ENCODE data around the gene FDX2.
A peak's percentile ranks its signal among the peaks of the same experiment; 100 is the strongest.
"Not testable (repeated sequence)": the region's sequence is repeated elsewhere in the genome, so short reads cannot be mapped to it uniquely, and the experiment has no call there.

The FDX2 gene

DNA sequence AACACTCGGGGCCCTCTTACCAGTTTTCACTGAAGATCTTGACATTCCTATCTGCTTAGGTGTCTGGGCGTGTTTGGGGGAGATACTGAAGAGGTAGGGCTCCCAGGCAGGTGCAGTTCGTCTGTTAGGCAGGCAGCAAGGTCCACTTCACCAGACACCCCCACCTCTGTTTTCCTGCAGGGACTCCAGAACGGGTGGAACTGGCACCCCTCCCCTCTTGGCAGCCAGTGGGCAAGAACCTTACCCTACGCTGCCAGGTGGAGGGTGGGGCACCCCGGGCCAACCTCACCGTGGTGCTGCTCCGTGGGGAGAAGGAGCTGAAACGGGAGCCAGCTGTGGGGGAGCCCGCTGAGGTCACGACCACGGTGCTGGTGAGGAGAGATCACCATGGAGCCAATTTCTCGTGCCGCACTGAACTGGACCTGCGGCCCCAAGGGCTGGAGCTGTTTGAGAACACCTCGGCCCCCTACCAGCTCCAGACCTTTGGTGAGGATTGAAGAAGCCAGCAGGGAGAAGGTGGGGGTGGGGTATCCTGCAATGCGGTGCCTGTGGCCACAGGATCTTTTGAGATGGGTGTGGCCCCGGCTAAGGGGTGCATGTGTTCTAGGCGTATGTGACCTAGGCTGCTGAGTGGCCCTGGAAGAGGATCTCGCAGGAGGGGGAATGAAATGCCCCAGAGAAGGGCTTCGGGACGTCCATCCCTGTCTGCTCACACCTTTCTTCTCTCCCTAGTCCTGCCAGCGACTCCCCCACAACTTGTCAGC, 32.3 kb downstream of the FDX2 start:
- no peak for FAIRE-seq

DNA sequence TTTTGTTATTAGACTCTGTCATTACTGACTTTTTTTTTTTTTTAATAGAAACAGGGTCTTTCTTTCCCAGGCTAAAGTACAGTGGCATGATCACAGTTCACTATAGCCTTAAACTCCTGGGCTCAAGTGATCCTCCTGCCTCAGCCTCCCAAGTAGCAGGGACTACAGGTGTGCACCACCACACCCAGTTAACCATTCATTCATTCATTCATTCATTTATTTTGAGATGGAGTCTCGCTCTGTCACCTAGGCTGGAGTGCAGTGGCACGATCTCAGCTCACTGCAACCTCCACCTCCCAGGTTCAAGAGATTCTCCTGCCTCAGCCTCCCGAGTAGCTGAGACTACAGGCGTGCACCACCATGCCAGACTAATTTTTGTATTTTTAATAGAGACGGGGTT, 33.8 kb downstream of the FDX2 start:
- not testable (repeated sequence) for FAIRE-seq

- FAIRE-seq: no peak
Observed at GRCh38 chr19:10279737-10280442, 35.9 kb downstream of the FDX2 start.

DNA sequence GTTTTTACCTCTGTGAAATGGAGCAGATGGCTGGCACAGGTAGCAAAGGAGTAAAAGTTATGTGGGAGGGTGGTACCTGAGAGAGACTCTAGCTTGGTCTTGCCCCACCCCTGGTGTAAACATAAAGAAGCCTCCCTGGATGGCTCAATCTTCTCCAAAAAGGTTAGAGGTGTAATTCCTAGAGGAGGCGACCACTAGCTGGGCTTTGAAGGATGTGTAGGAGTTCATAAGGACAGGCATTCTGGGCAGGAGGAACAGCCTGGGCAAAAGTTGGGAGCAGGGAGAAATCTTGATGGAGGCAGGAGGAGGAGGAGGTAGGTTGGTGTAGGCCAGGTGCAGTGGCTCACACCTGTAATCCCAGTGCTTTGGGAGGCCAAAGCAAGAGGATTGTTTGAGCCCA, 36.9 kb downstream of the FDX2 start:
- FAIRE-seq: no peak

GRCh38 chr19:10277795-10278589, 37.8 kb downstream of the FDX2 start:
- no peak for FAIRE-seq

GRCh38 chr19:10274589-10274988, 41.2 kb downstream of the FDX2 start:
- no peak for FAIRE-seq

DNA sequence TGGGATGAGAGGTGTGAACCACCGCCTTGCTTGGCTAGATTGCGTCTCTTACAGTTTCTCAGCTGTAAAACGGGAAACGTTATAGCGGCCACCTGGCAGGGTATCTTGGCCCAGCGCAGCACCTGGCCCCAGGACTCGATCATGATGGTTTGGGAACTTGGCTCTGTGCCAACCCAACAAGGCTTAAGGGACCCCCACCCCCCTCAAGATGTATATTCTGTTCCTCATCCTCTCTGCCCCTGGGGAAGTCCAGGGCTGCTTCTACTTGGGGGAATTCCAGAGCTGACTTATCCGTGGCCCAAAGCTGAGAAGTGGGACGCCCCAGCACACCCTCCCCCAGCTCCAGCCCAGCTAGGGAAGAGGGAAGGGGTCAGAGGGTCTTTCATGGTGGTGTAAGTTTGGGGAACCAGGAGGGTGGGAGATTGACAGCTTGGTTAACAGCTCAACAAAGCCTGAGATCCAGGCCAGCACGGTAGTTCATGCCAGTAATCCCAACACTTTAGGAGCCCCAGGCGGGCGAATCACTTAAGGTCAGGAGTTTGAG, 44.2 kb downstream of the FDX2 start:
- no peak for FAIRE-seq

- peak; percentile 49 for FAIRE-seq
Observed at GRCh38 chr19:10270616-10271394, 45.0 kb downstream of the FDX2 start, which contains the start of gene ICAM1. Gene ICAM1 (plus strand): TSS chr19:10271120. CDS start chr19:10271160, 40 bp downstream.

DNA sequence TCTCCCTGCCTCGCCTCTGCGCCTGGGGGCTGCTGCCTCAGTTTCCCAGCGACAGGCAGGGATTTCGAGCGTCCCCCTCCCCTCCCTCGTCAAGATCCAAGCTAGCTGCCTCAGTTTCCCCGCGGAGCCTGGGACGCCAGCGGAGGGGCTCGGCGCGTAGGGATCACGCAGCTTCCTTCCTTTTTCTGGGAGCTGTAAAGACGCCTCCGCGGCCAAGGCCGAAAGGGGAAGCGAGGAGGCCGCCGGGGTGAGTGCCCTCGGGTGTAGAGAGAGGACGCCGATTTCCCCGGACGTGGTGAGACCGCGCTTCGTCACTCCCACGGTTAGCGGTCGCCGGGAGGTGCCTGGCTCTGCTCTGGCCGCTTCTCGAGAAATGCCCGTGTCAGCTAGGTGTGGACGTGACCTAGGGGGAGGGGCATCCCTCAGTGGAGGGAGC, 45.6 kb downstream of the FDX2 start:
- no peak for FAIRE-seq

DNA sequence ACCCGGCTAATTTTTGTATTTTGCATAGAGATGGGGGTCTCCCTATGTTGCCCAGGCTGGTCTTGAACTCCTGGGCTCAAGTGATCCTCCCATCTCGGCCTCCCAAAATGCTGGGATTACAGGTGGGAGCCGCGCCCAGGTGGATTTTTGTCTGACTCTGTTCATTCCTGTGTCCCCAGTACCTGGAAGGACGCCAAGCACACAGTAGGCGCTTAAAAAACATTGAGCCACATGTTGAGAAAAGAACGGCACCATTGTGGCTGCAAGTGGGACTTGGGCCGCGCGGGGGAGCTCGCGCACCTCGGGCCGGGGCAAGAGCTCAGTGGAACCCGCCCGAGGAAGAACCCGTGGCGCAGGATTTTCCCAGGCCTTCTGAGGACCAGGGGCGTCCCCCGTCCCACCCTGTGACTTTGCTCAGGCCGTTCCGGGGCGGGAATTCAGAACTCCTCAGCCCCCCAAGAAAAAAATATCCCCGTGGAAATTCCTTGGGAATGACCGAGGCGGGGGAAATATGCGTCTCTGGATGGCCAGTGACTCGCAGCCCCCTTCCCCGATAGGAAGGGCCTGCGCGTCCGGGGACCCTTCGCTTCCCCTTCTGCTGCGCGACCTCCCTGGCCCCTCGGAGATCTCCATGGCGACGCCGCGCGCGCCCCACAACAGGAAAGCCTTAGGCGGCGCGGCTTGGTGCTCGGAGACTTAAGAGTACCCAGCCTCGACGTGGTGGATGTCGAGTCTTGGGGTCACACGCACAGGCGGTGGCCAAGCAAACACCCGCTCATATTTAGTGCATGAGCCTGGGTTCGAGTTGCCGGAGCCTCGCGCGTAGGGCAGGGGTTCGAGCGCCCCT, 46.3 kb downstream of the FDX2 start:
- FAIRE-seq: no peak

DNA sequence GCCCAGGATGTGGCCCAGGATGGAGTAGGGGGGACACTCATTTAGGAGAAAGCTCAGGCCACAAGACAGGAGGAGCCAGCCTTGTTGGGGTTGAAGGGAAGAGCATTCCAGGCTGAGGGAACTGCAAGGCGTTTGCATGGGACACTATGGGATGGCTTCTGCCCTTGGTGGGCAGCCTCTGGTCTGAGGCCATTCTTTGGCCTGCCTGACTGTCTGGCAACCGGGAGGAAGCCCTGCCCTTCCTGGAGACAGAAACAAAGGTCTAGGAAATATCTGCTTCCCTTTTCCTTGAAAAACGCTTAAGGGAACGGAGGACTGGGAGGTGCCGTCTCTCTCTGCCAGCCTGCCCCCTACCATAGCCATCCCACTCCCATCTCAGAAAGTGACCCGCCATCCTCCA, 47.7 kb downstream of the FDX2 start:
- no peak for FAIRE-seq

GRCh38 chr19:10266706-10267105, 49.1 kb downstream of the FDX2 start:
- no peak for FAIRE-seq

- no peak for FAIRE-seq
Observed at GRCh38 chr19:10262771-10263170, 53.0 kb downstream of the FDX2 start.

DNA sequence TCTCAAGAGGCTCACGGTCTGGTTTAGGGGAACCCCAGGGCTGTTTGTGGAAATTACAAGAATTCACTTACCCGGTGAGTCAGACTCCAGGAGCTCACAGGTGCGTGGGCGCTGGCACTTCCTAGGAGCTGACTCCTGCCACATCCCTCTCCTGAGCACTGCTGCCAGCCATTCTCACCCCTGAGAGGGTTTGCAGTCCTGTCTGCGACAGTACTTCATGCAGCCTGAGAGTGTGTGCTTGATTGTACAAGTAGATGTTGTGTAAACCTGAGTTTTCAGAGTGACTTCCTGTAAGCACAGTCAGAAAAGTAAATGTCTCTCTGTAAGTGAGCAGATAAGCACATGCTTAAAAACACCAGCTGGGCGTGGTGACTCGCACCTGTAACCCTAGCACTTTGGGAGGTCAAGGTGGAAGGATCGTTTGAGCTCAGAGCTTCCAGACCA, 55.7 kb downstream of the FDX2 start:
- FAIRE-seq: no peak
